GM12878 (cell line): ENCODE data around the gene WFS1. TPM values are rescaled to one million over a fixed set of nuclear protein-coding genes. Genes with fewer than 3 reads are reported as not detected.

ENCODE experiments used
- ATAC-seq: fragments of 200-7000 bp; cut with Tn5 transposase; 3 replicates; pipeline ENCODE4 v1.9.1; 2020; ENCODE audit warnings: mild to moderate bottlenecking, moderate library complexity
- BruUV-seq: library from RNA; stranded (reverse); fragments of 400-500 nt; replicated peaks from 2 replicates; lab custom pipeline; 2021; lab: Mats Ljungman, UMichigan
- CTCF ChIA-PET: fragments of 300-600 bp; sonication (Branson Sonifier 250); formaldehyde crosslinking; extraction: SDS; loops from one replicate; lab custom pipeline; 2021; ENCODE audit warnings: inconsistent platforms; lab: Yijun Ruan, JAX
- POLR2A ChIA-PET: fragments of 350-600 bp; formaldehyde crosslinking; extraction: SDS; loops from one replicate; lab custom pipeline; 2021; ENCODE audit warnings: inconsistent platforms; lab: Charles Lee
- RAD21 ChIA-PET: fragments of 300-600 bp; sonication (Branson Sonifier 250); formaldehyde crosslinking; loops from one replicate; lab custom pipeline; 2023; ENCODE audit warnings: antibody characterized with exemption; ENCODE audit not compliant: unreplicated experiment; lab: Charles Lee
- SMC1A ChIA-PET: fragments of 300-600 bp; sonication (Branson Sonifier 250); formaldehyde crosslinking; loops from one replicate; lab custom pipeline; 2023; ENCODE audit not compliant: unreplicated experiment, uncharacterized antibody; lab: Charles Lee
- DNase-seq: peaks from one replicate; pipeline ENCODE4 v3.0.0-alpha.2; 2011; ENCODE audit warnings: low read depth, low spot score
- FAIRE-seq: peaks from 3 replicates; lab custom pipeline; 2011; peaks lifted over from hg19 to GRCh38; lab: Jason Lieb, UNC
- H2AFZ ChIP-seq: 2 replicates; pipeline ENCODE4 v1.6.0; 2011; ENCODE audit warnings: low read depth, low read length, control low read depth; ENCODE audit not compliant: control insufficient read depth
- H3K27ac ChIP-seq: 2 replicates; pipeline ENCODE4 v1.5.1; 2011; ENCODE audit warnings: control low read depth; ENCODE audit not compliant: control insufficient read depth, insufficient read depth
- H3K27me3 ChIP-seq, 2 experiments: replicated peaks in 1 of 2; 2 replicates each; pipeline versions ENCODE4 v1.6.0 to v1.6.1; 2011; ENCODE audit warnings: low read length in 1 of 2; ENCODE audit not compliant: control insufficient read depth in 2 of 2, insufficient read depth in 2 of 2
- H3K36me3 ChIP-seq, 2 experiments: 2 replicates each; pipeline ENCODE4 v1.5.1; 2011; ENCODE audit warnings: low read length in 1 of 2; ENCODE audit not compliant: control insufficient read depth in 2 of 2, insufficient read depth in 2 of 2
- H3K4me1 ChIP-seq: 2 replicates; pipeline ENCODE4 v1.6.1; 2011; ENCODE audit warnings: mild to moderate bottlenecking, low read length, moderate library complexity, mixed read lengths; ENCODE audit not compliant: control insufficient read depth, insufficient read depth
- H3K4me2 ChIP-seq: 2 replicates; pipeline ENCODE4 v1.6.0; 2011; ENCODE audit warnings: control low read depth; ENCODE audit not compliant: control insufficient read depth, insufficient read depth
- H3K4me3 ChIP-seq: fragments of 200-600 bp; sonication (generic); 2 replicates; pipeline ENCODE4 v1.5.1; 2016
- H3K79me2 ChIP-seq: 2 replicates; pipeline ENCODE4 v1.6.0; 2011; ENCODE audit warnings: low read length; ENCODE audit not compliant: control insufficient read depth, insufficient read depth
- H3K9ac ChIP-seq: 2 replicates; pipeline ENCODE4 v1.8.0; 2011; ENCODE audit warnings: low read length, control low read depth, mixed read lengths; ENCODE audit not compliant: control insufficient read depth, insufficient read depth
- H3K9me3 ChIP-seq: replicated peaks from 3 replicates; pipeline ENCODE4 v1.5.1; 2011; ENCODE audit warnings: mild to moderate bottlenecking, low read length; ENCODE audit not compliant: control insufficient read depth, insufficient read depth
- H4K20me1 ChIP-seq: 2 replicates; pipeline ENCODE4 v1.6.0; 2011; ENCODE audit not compliant: control insufficient read depth, insufficient read depth
- BCLAF1 ChIP-seq: fragments of 450-650 bp; IDR thresholded peaks from 2 replicates; pipeline ENCODE4 v1.6.1; 2017; ENCODE audit warnings: antibody characterized with exemption, mild to moderate bottlenecking, moderate library complexity
- ETV6 ChIP-seq, 2 experiments: fragments of 450-650 bp in 1 of 2; IDR thresholded peaks in 1 of 2; conservative IDR thresholded peaks in 1 of 2; 2 replicates each; pipeline ENCODE4 v1.6.1; 2014; ENCODE audit warnings: antibody characterized with exemption in 1 of 2, borderline replicate concordance in 1 of 2, low read depth in 1 of 2, mild to moderate bottlenecking in 1 of 2, moderate library complexity in 1 of 2
- HDAC6 ChIP-seq: fragments of 200-600 bp; sonication (generic); IDR thresholded peaks from one replicate; pipeline ENCODE4 v1.8.0; 2017; ENCODE audit warnings: antibody characterized with exemption; ENCODE audit not compliant: unreplicated experiment
- NRF1 ChIP-seq: conservative IDR thresholded peaks from 2 replicates; pipeline ENCODE4 v1.6.1; 2011; ENCODE audit warnings: mild to moderate bottlenecking, low read depth, low read length, improper control_type of control experiment
- WGBS: methylation state at CpG from one replicate; pipeline ENCODE4 v1.1.6; 2016; ENCODE audit warnings: low lambda C conversion rate; ENCODE audit not compliant: insufficient replicate concordance, insufficient coverage; ENCODE audit errors: missing lambda C conversion rate; 5-methylcytosine and 5-hydroxymethylcytosine counted together
- in situ Hi-C: fragments of 300-500 bp; cut with MboI; formaldehyde crosslinking; loops from 9 replicates; pipeline ENCODE4 v1.14.3; 2018; ENCODE audit warnings: mixed read lengths
- intact Hi-C: fragments of 100-400 bp; cut with micrococcal nuclease; formaldehyde crosslinking; loops from one replicate; pipeline ENCODE4 v1.14.2; 2022; ENCODE audit not compliant: unreplicated experiment
- polyA plus RNA-seq, 11 experiments: library from polyadenylated mRNA; depleted of rRNA in 4 of 11; unstranded in 6 of 11; stranded (reverse) in 5 of 11; fragments of >200 nt; fragmentation: Nextera tagmentation in 4 of 11; fragmentation: Illumina TruSeq in 1 of 11; extraction: Ambion mirVana in 4 of 11; extraction: Trizol in 1 of 11; gene quantifications; 1 replicate in 1 of 11; 2 replicates in 10 of 11; pipeline versions ENCODE4 v1.2.1 to v1.2.3, GENCODE V29; 2011 to 2016; ENCODE audit warnings: inconsistent platforms in 2 of 11, missing spikeins in 2 of 11, low read depth in 1 of 11
- total RNA-seq, 4 experiments: library from RNA; depleted of rRNA in 3 of 4; stranded (reverse); fragments of >200 nt in 3 of 4; fragmentation: Illumina TruSeq in 1 of 4; extraction: Trizol in 1 of 4; gene quantifications; 2 replicates each; pipeline versions ENCODE4 v1.2.1 to v1.2.3, GENCODE V29; 2013 to 2021

Gene WFS1
- total and polyA plus RNA-seq, 10 of the 15 experiments (the other 5 are each of a cell fraction or from before 2014, with no cell fraction given), result 0.31 to 4.7 (median 2.0) TPM

DNA sequence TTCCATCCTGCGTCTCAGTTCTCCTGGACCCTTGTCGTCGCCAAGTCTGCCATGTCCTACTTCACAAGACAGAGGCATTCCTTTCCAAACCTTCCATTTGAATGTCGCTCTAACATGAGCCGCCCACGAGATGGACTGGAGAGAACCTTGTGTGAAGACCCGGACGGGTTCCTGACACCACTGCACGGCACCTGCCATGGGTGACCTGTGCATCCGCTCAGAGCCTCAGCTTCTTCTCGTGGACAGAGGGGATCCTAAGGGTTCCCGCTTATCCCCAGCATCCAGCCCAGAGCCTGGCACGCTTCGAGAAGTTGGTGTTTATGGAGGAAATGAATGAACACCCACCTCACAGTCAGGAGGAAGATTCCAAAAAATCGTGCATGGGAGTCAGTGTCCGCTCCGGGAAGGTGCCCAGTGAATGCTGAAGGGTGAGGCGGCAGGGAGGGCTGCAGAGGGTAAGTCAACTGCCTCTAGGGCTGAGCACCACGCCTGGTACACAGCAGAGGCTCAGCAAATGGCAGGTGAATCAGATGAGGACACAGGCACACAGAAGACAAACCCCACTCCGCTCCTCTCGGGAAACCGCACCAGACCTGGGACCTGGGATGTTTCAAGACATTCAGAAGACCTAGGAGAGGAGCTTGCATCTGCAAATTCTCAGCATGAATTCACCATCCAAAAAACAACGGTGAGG is 52.6 kb downstream of the WFS1 start:
- CTCF ChIA-PET, result interaction anchor here (0.5 to 20.1 kb wide), 8 partner anchors 9 to 324 kb away, joined by 3 to 469 read pairs (median 10); partner anchors contain the start of gene WFS1
- no peak overlapping the region for H3K4me2 ChIP-seq
- POLR2A ChIA-PET, result interaction anchor here (1.7 kb wide), 1 partner anchor 52 kb away, joined by 6 read pairs; the partner anchor contains the start of gene WFS1
- RAD21 ChIA-PET, result interaction anchor here (0.8 to 7.2 kb wide), 3 partner anchors 43 to 59 kb away, joined by 3 to 65 read pairs (median 9); partner anchors contain the start of gene WFS1
- TF ChIP-seq BCLAF1 (no peak), NRF1 (no peak), HDAC6 (no peak), ETV6 (conservative IDR thresholded peaks at IDR 0.05 in 1 of 2, IDR thresholded peaks at IDR 0.05 in 1 of 2; ENCODE audit: borderline replicate concordance in 1 of 2, low read depth in 1 of 2) (no peak)
- no peak for DNase-seq
- in situ Hi-C loops (no loop called here), intact Hi-C loops (no loop called here)
- no peaks in the 10 kb centered on the region for H3K79me2 ChIP-seq
- H4K20me1 ChIP-seq, result no peaks in the 10 kb centered on the region
- H2AFZ ChIP-seq, result no peak overlapping the region
- H3K4me1 ChIP-seq, result no peaks in the 10 kb centered on the region
- no peaks in the 10 kb centered on the region; the same call in 2 of the 3 replicates for H3K9me3 ChIP-seq
- no peak for FAIRE-seq
- H3K27me3 ChIP-seq, result peaks cover 2 to 3% of the 10 kb centered on the region in 2 experiments; a peak in 3 of 4 replicates
- 47% methylated on average over 23 of the region's 23 CpGs for WGBS
- no TSS peak for BruUV-seq
- ATAC-seq, result no peak; the same call in 2 of the 3 replicates
- H3K36me3 ChIP-seq, result no peaks in the 10 kb centered on the region
- H3K27ac ChIP-seq, result no peak overlapping the region
- H3K4me3 ChIP-seq, result no peak overlapping the region
- no peak overlapping the region for H3K9ac ChIP-seq
- SMC1A ChIA-PET, result interaction anchor here (0.7 to 7.0 kb wide), 5 partner anchors 10 to 187 kb away, joined by 3 to 137 read pairs (median 4); no protein-coding TSS in a partner anchor
